KG1 (cell line): ENCODE results near the gene GABARAPL1.
"Not testable (repeated sequence)": the region's sequence is repeated elsewhere in the genome, so short reads cannot be mapped to it uniquely, and the experiment has no call there.

Source experiments
- DNase-seq: peaks from one replicate; lab custom pipeline; 2025; lab: John Stamatoyannopoulos, UW

GABARAPL1 gene

GRCh38 chr12:10212739-10213131 lies at the start of gene GABARAPL1:
GABARAPL1 (plus strand) TSS chr12:10212877; CDS start chr12:10213130, 253 bp downstream.
- no peak for DNase-seq

- no peak for DNase-seq
Measured at GRCh38 chr12:10163084-10163483, 49.6 kb upstream of the GABARAPL1 start.

DNA sequence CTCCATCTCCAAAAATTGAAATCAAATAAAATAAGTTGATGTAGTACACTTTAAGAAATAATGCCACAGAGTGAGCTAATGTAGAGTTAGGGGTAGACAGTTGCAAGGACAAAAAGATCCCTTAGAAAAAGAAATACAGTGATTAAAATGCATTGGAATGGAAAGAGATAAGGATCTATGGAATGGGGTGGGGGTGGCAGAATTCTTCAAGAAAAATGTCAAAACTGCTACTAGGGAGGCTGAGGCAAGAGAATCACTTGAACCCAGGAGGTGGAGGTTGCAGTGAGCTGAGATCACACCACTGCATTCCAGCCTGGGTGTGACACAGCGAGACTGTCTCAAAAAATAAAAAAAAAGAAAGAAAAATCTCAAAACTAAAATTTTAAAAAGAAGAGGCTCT lies 47.3 kb upstream of the GABARAPL1 start:
- no peak for DNase-seq

DNA sequence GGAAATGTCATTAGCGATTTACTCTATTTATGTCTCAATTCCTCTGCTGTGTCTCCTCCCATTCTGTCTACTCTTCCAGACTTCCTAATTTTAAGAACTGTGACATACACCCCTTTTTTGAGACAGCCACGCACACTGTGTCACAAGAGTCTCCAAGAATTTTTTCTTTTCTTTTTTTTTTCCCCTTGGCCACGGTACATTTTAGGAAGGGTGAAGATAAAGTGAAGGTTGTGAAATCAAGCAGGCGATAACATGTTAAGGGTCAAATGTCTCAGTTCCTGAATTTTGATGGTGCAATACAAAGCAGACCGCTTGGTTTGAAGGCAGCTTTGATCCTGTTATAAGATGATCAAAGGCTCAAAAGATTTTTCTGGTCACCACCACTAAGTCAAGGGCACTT lies 45.1 kb upstream of the GABARAPL1 start:
- no peak for DNase-seq

DNA sequence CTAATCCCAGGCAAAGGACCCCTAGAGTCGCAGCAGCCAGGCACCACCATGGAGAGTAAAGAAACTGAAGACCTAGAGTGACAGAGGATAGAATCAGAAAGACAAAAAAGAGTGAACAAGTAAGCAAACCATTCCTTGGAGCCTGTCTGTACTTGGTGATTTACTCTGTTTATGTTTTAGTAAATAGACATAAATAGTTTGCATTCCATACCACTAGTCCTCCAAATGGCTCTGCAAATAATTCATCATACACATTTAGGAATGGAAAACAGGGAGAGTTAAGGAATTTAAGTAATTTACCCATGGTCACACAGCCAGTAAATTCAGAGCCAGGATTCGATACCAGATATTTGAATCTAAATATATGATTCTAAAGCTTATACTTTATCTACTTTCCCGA lies 43.6 kb upstream of the GABARAPL1 start:
- DNase-seq = no peak

DNA sequence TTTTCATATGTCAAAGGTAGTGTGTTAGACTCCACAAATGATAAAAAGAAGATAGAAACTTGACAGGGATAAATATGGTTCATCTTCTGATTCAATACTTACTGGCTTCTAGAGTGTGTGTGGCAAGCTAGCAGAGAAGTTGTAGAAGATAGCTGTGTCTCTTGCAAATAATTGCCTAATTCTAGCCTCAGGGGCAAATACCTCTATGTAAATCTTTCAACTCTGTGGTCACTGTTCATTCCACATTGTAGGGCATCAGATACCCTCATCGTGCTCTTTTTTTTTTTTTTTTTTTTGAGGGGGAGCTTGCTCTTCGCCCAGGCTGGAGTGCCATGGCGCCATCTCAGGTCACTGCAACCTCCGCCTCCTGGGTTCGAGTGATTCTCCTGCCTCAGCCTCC lies 42.5 kb upstream of the GABARAPL1 start:
- DNase-seq = no peak

DNA sequence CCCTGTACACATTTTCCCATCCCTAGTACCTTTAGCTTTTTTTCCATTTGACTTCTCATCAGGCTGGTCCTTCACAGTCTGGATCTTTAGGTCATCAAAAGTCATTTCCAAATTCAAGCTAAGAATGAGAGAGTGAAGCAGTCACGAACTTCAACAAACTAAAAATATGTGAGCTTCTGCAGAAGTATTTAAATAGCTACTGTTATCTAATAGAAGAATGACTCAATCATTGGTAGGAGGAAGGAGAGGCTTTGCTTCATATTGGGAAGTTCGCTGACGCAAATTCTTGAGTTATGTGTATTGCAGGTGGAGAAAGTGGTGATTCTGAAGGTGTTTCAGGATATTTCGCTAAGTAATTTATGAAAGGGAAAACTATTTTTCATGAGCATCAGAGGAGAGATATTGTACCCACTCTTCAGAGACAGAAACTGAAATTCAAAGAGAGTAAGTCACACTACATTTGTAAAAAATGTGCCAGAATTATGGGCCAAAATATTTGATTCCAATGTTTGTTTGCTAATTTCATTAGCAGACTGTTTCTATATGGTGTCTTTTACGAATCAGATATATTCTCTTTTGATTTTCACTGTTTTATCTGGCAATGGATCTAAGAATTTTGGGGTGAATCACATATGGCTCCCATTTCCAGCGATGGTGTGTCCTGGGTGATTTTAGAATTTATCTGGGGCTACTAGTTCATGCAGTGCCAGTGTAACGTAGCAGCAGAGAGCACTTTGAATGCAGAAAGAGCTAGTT lies 40.5 kb upstream of the GABARAPL1 start, which contains the start of gene OLR1:
Gene OLR1 (minus strand): TSS at position 160 of the 756 bp plus-strand sequence. CDS start 55 bp downstream, at position 105.
- no peak for DNase-seq

DNA sequence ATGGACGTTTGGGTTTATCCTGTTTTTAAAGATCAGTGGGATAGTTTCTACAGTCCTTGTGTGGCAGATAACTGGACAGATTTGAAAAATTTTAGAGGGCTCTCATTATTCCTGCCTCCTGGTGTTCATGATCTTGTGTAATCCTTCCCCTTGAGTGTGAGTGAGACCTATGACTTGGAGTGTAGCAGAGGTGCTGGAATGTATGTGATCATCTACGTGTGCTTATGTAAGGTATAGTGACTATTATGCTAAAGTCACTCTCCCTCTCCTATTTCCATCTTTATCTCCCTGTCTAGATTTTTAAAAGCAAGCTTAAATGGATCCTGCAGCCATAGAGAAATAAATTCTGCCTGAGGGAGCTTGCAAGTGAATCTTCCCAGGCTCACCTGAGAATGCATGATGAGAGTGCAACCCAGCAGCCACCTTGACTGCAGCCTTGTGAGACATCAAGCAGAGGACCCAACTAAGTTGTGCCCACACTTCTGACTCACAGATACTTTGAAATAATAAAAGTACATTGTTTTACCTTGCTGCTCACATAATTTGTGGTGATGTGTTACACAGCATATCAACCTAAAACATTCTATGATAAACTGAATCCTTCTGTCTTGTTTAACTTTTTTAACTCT lies 37.6 kb upstream of the GABARAPL1 start:
- no peak for DNase-seq

- DNase-seq = no peak
Measured at GRCh38 chr12:10175846-10176636, 36.6 kb upstream of the GABARAPL1 start.

- no peak for DNase-seq
Measured at GRCh38 chr12:10178821-10179220, 33.9 kb upstream of the GABARAPL1 start, which contains the start of gene TMEM52B. TMEM52B (plus strand) TSS chr12:10179032; CDS start chr12:10179575, 543 bp downstream.

DNA sequence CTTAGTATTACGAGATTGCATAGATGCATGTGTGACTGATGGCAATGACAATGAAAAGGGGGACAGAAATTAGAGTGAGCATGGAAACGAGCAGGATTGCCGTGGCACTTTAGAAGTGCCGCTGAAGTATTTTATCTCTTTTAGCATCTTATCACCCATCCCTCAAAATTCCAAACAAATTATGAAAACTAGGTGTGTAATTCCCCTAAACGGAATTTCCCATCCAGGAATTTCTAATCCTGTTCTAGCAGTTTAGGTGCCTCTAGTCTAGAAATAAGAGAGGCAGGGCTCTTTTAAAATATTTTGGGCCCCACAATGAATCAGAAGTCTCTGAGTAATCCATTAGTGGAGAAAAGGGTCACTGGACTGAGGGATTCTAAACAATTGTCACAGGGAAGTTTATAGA lies 32.9 kb upstream of the GABARAPL1 start:
- DNase-seq = no peak

- no peak for DNase-seq
Measured at GRCh38 chr12:10182354-10183049, 30.2 kb upstream of the GABARAPL1 start.

DNA sequence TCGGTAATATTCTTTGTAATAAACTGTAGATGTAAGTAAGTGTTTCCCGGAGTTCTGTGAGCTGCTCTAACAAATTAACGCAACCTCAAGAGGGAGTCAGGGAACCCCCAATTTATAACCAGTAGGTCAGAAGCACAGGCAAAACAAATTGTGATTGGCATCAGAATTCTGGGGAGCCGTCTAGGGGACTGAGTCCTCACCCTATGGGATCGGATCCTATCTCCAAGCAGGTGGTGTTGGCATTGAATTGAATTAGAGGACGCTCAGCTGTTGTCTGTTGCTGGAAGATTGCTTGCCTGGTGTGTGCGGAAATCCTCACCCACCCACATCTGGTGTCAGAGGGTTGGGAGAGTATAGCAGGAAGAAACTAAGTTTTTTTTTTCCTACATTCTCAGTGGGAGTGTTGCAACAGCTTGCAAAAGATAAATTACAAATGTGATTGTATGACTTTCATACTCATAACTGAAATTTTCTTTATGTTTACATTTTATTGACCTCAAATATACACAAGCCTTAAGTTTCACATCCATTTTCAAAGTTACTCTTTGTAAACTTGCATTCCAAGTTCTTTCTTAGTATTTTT lies 28.3 kb upstream of the GABARAPL1 start:
- no peak for DNase-seq

DNA sequence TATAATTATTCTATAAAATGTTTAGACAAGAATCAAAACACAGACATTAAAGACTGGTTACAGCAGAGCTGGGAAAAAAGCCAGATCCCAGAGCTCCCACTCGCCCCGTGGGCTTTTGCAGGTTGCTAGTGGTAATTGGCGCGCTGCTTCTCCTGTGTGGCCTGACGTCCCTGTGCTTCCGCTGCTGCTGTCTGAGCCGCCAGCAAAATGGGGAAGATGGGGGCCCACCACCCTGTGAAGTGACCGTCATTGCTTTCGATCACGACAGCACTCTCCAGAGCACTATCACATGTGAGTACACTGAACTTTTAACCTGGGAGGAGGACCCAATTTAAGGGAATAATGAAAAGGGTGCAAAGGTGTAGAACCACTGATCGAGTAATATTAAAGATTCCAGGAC lies 26.4 kb upstream of the GABARAPL1 start:
- no peak for DNase-seq

- DNase-seq = not testable (repeated sequence)
Measured at GRCh38 chr12:10186958-10187357, 25.7 kb upstream of the GABARAPL1 start.

- no peak for DNase-seq
Measured at GRCh38 chr12:10189653-10190052, 23.0 kb upstream of the GABARAPL1 start.

GRCh38 chr12:10190558-10191388 lies 21.9 kb upstream of the GABARAPL1 start:
- no peak for DNase-seq

DNA sequence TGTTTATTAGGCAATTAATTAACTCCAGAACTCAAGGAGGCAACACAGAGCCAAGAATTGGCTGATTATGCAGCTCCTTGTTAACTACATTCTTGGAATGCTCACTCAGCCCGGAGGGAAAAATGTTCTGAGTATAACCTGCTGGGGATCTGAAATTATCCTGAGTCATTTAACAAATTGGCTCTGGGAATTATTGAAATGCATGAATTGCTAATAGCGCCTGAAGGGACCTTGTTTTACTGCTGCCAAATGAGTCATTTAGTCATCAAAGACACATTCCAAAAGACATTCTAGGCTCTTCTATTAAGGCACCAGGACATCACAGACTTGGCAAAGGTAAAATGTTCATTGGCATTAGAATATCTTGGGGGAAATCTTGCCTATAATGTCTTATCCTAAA lies 20.8 kb upstream of the GABARAPL1 start:
- no peak for DNase-seq

DNA sequence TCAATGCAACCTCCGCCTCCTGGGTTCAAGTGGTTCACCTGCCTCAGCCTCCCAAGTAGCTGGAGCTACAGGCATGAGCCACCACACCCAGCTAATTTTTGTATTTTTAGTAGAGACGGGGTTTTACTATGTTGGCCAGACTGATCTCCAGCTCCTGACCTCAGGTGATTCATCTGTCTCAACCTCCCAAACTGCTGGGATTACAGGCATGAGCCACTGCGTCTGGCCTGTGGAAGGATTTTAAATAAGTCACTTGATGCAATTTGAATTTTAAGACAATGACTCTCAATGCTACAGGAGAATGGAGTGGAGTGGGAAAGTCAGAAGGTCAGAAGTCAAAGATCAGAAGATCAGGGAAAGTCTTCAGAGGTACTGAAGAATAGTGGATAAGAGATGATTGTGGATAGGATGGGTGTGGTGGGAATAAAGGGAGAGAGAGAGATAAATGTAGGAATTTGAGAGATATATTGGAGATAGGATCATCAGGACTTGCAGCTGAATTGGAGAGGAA lies 18.5 kb upstream of the GABARAPL1 start:
- DNase-seq = no peak

- peak; percentile 19 for DNase-seq
Measured at GRCh38 chr12:10196210-10196609, 16.5 kb upstream of the GABARAPL1 start.
